GM21390 (cell line): ENCODE results near the gene OR4P4.

Experiments
- ATAC-seq: cut with Tn5 transposase; IDR thresholded peaks from one replicate; pipeline ENCODE4 v1.9.1; 2021; ENCODE audit not compliant: unreplicated experiment

Gene OR4P4

DNA sequence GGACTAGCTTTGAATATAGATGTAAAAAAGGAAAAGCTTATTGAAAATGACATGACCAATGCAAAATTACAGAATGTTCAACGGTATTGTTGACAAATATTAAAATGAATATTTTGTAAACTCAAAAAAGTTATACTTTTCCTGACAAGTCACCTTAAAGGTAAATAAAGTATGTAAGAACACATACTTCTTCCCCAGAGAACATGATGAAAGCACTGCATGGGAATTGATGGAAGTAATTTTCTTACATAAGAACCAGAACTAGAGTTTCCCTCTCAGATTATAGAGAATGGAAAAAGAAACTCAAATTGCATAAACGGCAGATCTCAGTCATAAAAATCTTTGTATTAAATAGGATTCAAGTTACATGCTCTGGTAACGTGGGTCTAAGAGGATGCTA lies at the start of gene OR4P4:
OR4P4 (plus strand) TSS at position 301 of the 400 bp plus-strand sequence.
- ATAC-seq = no peak

GRCh38 chr11:55607545-55607944 lies 27.4 kb upstream of the OR4P4 start, which contains the start of gene OR4C11:
Gene OR4C11 (minus strand): TSS chr11:55607645. CDS start chr11:55604373, 3,272 bp downstream.
- no peak for ATAC-seq

DNA sequence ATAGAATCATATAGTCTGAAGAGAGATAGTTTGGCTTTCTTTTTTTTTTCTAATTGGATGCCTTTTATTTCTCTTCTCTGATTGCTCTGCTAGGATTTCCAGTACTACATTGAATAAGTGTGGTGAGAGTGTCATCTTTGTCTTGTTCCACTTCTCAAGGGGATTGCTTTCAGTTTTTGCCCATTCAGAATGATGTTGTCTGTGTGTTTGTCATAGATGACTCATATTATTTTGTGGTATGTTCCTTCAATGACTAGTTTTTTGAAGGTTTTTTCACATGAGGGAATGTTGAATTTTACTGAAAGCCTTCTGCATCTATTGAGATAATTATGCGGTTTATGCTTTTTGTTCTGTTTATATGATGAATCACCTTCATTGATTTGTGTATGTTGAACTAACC lies 10.4 kb upstream of the OR4P4 start:
- ATAC-seq = no peak

DNA sequence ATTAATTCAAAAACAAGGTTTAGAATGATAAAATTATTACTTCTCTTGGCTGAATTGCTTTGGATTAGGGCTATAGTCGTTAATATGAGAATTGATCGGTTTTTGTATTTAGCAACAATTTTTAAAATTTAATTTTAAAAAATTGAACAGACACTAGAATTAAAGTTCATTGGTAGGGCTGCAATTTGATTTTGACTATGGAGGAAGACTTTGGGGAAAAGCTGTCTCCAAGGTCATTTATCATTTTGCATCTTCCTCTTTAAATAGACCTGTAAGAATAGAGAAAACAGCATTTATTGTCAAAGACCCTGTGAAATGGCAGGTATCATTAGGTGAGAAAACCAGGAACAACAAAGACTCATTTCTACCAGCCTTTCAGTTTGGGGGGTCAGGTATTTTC lies 13.1 kb downstream of the OR4P4 start, which contains the start of gene OR4S2:
OR4S2 (plus strand) TSS at position 301 of the 400 bp plus-strand sequence. CDS start 2,577 bp downstream, outside the sequence.
- ATAC-seq = no peak

DNA sequence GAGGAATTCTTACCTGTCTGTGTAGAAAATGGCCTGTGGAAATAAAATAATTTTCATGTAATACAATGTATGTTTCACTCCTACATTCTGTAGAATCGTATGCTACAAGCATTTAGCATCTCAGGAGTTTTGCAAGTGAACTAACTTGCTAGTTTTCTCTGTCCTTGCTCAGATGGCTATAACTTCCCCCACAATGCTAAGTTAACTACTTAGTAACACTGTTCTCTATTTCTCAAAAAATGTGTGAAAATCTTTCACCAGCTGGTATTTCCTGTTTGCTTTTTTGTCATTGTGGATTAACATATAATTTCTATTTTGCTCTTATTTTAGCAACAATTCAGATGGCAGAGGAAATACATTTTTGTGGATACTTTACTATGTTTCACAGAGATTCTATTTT lies 17.6 kb downstream of the OR4P4 start:
- ATAC-seq = no peak

- no peak for ATAC-seq
Measured at GRCh38 chr11:55655096-55655495, 20.2 kb downstream of the OR4P4 start.

DNA sequence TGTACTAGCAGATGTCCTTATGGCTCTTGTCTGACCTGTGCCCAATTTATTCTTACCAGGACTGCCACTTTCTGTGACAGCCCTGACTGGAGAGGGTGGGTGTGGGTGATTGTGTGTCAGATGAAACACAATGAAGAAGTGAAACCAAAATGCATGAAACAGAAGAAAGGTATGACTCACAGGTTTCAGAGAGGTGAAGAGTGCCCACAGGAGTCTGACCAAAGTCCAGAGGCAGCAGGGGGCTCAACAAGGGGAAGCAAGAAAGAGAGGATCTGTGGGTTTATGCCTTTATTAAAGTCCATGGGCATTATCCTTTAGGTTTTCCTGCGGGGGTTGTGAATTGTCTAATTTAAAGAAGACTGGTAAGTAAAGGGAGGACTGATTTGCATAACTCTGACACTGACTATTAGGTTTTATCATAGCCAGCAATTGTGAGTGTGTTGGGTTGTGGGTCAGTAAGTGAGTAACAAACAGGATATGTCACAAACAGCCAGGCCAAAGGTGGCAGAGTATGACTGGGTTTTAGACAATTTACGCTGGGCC lies 23.2 kb downstream of the OR4P4 start:
- ATAC-seq = no peak

GRCh38 chr11:55658608-55659007 lies 23.7 kb downstream of the OR4P4 start:
- ATAC-seq = no peak

GRCh38 chr11:55661901-55662300 lies 27.0 kb downstream of the OR4P4 start, which contains the start of gene OR4C6:
Gene OR4C6 (plus strand): TSS chr11:55662201. CDS start chr11:55665167, 2,966 bp downstream.
- ATAC-seq = no peak

GRCh38 chr11:55669376-55669775 lies 34.5 kb downstream of the OR4P4 start:
- no peak for ATAC-seq

- no peak for ATAC-seq
Measured at GRCh38 chr11:55673860-55674259, 38.9 kb downstream of the OR4P4 start.
